HCT116 (cell line): Measurements from ENCODE around the gene CCDC57. TPM values are rescaled to one million over a fixed set of nuclear protein-coding genes. Genes with fewer than 3 reads are reported as not detected.
A peak's percentile ranks its signal among the peaks of the same experiment; 100 is the strongest.

Experiments used
- ATAC-seq: fragments of 200-7000 bp; cut with Tn5 transposase; 2 replicates; pipeline ENCODE4 v1.9.1; 2020; ENCODE audit warnings: mild to moderate bottlenecking, moderate library complexity
- BruUV-seq: library from RNA; stranded (reverse); fragments of 400-500 nt; replicated peaks from 2 replicates; lab custom pipeline; 2021; lab: Mats Ljungman, UMichigan
- CTCF ChIA-PET: fragments of 300-600 bp; sonication (Branson Sonifier 250); formaldehyde crosslinking; loops from one replicate; lab custom pipeline; 2021; ENCODE audit warnings: antibody characterized with exemption; lab: Charles Lee
- POLR2A ChIA-PET: fragments of 300-600, 350-600 bp; sonication (Branson Sonifier 250); formaldehyde crosslinking; loops from one replicate; lab custom pipeline; 2021; ENCODE audit warnings: antibody characterized with exemption; lab: Charles Lee
- RAD21 ChIA-PET, 2 experiments: fragments of 300-600 bp; sonication (Branson Sonifier 250); formaldehyde crosslinking; loops; one replicate each; lab custom pipeline; 2023; ENCODE audit warnings: low total read pairs in 2 of 2; ENCODE audit not compliant: uncharacterized antibody in 2 of 2, unreplicated experiment in 2 of 2, low non-redundant PET in 1 of 2; lab: Charles Lee
- DNase-seq: peaks from one replicate; pipeline ENCODE4 v3.0.0-alpha.2; 2010; ENCODE audit warnings: low read depth, low spot score
- H2AFZ ChIP-seq: fragments of 200-600 bp; shearing (Covaris generic), sonication (generic); 2 replicates; pipeline ENCODE4 v1.6.1; 2017; ENCODE audit warnings: low read depth, mixed run types, mixed read lengths, antibody characterized with exemption, low read length; ENCODE audit not compliant: poor library complexity, severe bottlenecking
- H3K27ac ChIP-seq: 2 replicates; pipeline ENCODE4 v1.5.1; 2012; ENCODE audit warnings: low read depth, low read length
- H3K27me3 ChIP-seq: fragments of 200-600 bp; sonication (generic); 2 replicates; pipeline ENCODE4 v1.6.1; 2016; ENCODE audit warnings: mixed run types, low read length, mixed read lengths; ENCODE audit not compliant: insufficient read depth
- H3K36me3 ChIP-seq, 2 experiments: fragments of 200-500 bp in 1 of 2; fragments of 200-600 bp in 1 of 2; sonication (Bioruptor generic) in 1 of 2; sonication (generic) in 1 of 2; 2 replicates each; pipeline versions ENCODE4 v1.5.1 to v1.6.1; 2014 to 2016; ENCODE audit warnings: low read length in 2 of 2, inconsistent platforms in 1 of 2, mixed read lengths in 1 of 2, mixed run types in 1 of 2; ENCODE audit not compliant: insufficient read depth in 2 of 2, control insufficient read depth in 1 of 2
- H3K4me1 ChIP-seq, 2 experiments: fragments of 200-600 bp in 1 of 2; sonication (generic) in 1 of 2; 2 replicates each; pipeline versions ENCODE4 v1.5.1 to v1.6.1; 2012 to 2017; ENCODE audit warnings: low read length in 2 of 2, inconsistent platforms in 1 of 2, mild to moderate bottlenecking in 1 of 2, mixed read lengths in 1 of 2, mixed run types in 1 of 2, moderate library complexity in 1 of 2; ENCODE audit not compliant: insufficient read depth in 2 of 2, control insufficient read depth in 1 of 2
- H3K4me2 ChIP-seq: fragments of 200-600 bp; sonication (generic); 2 replicates; pipeline ENCODE4 v1.6.1; 2017; ENCODE audit warnings: mixed run types, low read length, mixed read lengths
- H3K4me3 ChIP-seq, 2 experiments: fragments of 200-600 bp in 1 of 2; sonication (generic) in 1 of 2; replicated peaks in 1 of 2; 2 replicates each; pipeline ENCODE4 v1.5.1; 2011 to 2016; ENCODE audit warnings: low read length in 2 of 2, control low read depth in 1 of 2, low read depth in 1 of 2, mild to moderate bottlenecking in 1 of 2, mixed read lengths in 1 of 2, mixed run types in 1 of 2
- H3K79me2 ChIP-seq: fragments of 200-600 bp; sonication (generic); 2 replicates; pipeline ENCODE4 v1.6.1; 2017; ENCODE audit warnings: mild to moderate bottlenecking, mixed run types, low read length, moderate library complexity, mixed read lengths; ENCODE audit not compliant: insufficient read depth
- H3K9ac ChIP-seq: fragments of 200-600 bp; sonication (generic); 2 replicates; pipeline ENCODE4 v1.6.1; 2016; ENCODE audit warnings: low read length, mixed read lengths
- H3K9me2 ChIP-seq: fragments of 200-600 bp; sonication (generic), shearing (Covaris generic); 2 replicates; pipeline ENCODE4 v1.6.1; 2017; ENCODE audit warnings: mixed run types, mild to moderate bottlenecking, moderate library complexity; ENCODE audit not compliant: insufficient read depth
- H3K9me3 ChIP-seq, 2 experiments: fragments of 200-500 bp in 1 of 2; fragments of 200-600 bp in 1 of 2; sonication (Bioruptor generic) in 1 of 2; sonication (generic) in 1 of 2; 2 replicates each; pipeline ENCODE4 v1.6.1; 2014 to 2017; ENCODE audit warnings: low read length in 2 of 2, mixed read lengths in 2 of 2, inconsistent platforms in 1 of 2, low read depth in 1 of 2, mild to moderate bottlenecking in 1 of 2, mixed run types in 1 of 2, moderate library complexity in 1 of 2; ENCODE audit not compliant: control insufficient read depth in 1 of 2, insufficient read depth in 1 of 2
- H4K20me1 ChIP-seq: fragments of 200-600 bp; sonication (generic), shearing (Covaris generic); 2 replicates; pipeline ENCODE4 v1.6.1; 2017; ENCODE audit warnings: mixed run types, mild to moderate bottlenecking, moderate library complexity; ENCODE audit not compliant: insufficient read depth
- EZH2phosphoT487 ChIP-seq: fragments of 200-600 bp; IDR thresholded peaks from 2 replicates; pipeline ENCODE4 v1.6.1; 2018; ENCODE audit warnings: antibody characterized with exemption, borderline replicate concordance
- POLR2A ChIP-seq: IDR thresholded peaks from 2 replicates; pipeline ENCODE4 v1.7.0; 2011; ENCODE audit warnings: borderline replicate concordance; ENCODE audit not compliant: insufficient read depth, insufficient read length; ENCODE audit errors: extremely low read depth
- YY1 ChIP-seq: IDR thresholded peaks from 2 replicates; pipeline ENCODE4 v1.6.1; 2011; ENCODE audit warnings: low read length, low read depth, moderate library complexity, mild to moderate bottlenecking; ENCODE audit not compliant: insufficient replicate concordance; ENCODE audit errors: extremely low read depth
- intact Hi-C: fragments of 100-400 bp; cut with micrococcal nuclease; formaldehyde crosslinking; loops from 2 replicates; pipeline ENCODE4 v1.10.0; 2022
- total RNA-seq: library from RNA; stranded (reverse); gene quantifications from one replicate; pipeline ENCODE4 v1.2.1, GENCODE V29; 2021; ENCODE audit not compliant: unreplicated experiment
- TF ChIP-seq, protein P1 (sequence below): IDR thresholded peaks from 2 replicates; pipeline ENCODE4 v1.6.1; 2012; ENCODE audit warnings: low read depth

Gene CCDC57
- total RNA-seq, 1 experiment from 2014 or later = 143 TPM

DNA sequence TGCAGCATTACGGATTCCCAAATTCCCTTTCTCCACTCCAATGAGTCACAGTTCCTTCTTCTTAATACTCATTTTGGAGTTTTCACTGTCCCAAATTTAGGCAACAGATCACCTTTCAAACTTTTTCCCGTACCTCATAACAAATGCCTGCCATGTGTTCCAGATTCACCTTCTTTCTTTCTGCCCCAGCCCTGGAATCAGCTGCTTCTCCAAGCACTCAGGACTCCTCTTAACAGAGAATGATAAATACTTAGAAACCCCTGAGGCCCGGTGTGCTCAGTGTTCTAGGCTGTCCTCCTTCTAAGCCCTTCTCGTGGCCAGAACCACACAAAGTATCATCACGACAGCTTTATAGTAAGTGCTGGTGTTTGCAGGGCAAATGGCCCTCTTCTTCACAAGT is 45.9 kb upstream of the CCDC57 start (continued):
- TF ChIP-seq, protein P1, sequence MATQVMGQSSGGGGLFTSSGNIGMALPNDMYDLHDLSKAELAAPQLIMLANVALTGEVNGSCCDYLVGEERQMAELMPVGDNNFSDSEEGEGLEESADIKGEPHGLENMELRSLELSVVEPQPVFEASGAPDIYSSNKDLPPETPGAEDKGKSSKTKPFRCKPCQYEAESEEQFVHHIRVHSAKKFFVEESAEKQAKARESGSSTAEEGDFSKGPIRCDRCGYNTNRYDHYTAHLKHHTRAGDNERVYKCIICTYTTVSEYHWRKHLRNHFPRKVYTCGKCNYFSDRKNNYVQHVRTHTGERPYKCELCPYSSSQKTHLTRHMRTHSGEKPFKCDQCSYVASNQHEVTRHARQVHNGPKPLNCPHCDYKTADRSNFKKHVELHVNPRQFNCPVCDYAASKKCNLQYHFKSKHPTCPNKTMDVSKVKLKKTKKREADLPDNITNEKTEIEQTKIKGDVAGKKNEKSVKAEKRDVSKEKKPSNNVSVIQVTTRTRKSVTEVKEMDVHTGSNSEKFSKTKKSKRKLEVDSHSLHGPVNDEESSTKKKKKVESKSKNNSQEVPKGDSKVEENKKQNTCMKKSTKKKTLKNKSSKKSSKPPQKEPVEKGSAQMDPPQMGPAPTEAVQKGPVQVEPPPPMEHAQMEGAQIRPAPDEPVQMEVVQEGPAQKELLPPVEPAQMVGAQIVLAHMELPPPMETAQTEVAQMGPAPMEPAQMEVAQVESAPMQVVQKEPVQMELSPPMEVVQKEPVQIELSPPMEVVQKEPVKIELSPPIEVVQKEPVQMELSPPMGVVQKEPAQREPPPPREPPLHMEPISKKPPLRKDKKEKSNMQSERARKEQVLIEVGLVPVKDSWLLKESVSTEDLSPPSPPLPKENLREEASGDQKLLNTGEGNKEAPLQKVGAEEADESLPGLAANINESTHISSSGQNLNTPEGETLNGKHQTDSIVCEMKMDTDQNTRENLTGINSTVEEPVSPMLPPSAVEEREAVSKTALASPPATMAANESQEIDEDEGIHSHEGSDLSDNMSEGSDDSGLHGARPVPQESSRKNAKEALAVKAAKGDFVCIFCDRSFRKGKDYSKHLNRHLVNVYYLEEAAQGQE = no peak
- TF ChIP-seq POLR2A (no peak), EZH2phosphoT487 (no peak)

DNA sequence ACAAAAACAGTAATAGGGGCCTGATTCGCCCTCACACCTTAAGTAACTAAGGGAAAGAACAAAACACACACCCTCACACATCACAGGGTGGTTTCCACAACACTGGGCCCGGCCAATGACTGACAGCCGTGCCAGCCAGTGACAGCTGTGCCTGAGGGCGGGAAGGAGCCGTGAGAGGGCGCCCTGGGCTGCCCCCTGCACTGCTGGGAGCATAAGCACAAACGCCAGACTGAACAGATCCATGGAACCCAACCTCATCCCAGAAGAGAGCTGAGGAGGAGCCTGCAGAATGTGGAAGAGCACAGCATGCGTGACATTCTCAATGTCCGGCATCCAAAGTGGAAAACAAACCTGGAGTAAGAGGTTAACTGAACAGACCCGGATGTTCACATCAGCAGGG is 44.8 kb upstream of the CCDC57 start:
- H3K9ac ChIP-seq = no peak overlapping the region
- H3K9me2 ChIP-seq = no peaks in the 10 kb centered on the region
- H2AFZ ChIP-seq = no peak overlapping the region
- H3K4me2 ChIP-seq = no peak overlapping the region
- intact Hi-C loops = no loop called here
- DNase-seq (no peak), ATAC-seq (peak; percentile 96)
- H3K4me1 ChIP-seq = no peaks in the 10 kb centered on the region
- no peak overlapping the region for H3K4me3 ChIP-seq
- peaks cover 85% of the 10 kb centered on the region for H3K79me2 ChIP-seq
- ChIA-PET RAD21 (no interaction called here), CTCF (no interaction called here), POLR2A (no interaction called here)
- peaks cover 13% of the 10 kb centered on the region; the same call in 1 of the 2 replicates for H4K20me1 ChIP-seq
- no peak overlapping the region for H3K27ac ChIP-seq
- H3K36me3 ChIP-seq = peaks cover 73 to 84% of the 10 kb centered on the region in 2 experiments
- BruUV-seq = no TSS peak
- no peak for TF ChIP-seq YY1
- no peaks in the 10 kb centered on the region for H3K27me3 ChIP-seq
- H3K9me3 ChIP-seq = peaks cover 0 to 5% of the 10 kb centered on the region in 2 experiments; a peak in 1 of 4 replicates
